H1 (cell line): ENCODE data around the gene MEF2B. TPM values are rescaled to one million over a fixed set of nuclear protein-coding genes. Genes with fewer than 3 reads are reported as not detected.

ENCODE experiments used
- CTCF ChIA-PET: fragments of 300-600 bp; sonication (Branson Sonifier 250); formaldehyde crosslinking; loops from one replicate; lab custom pipeline; 2021; ENCODE audit not compliant: partially characterized antibody; lab: Charles Lee
- POLR2A ChIA-PET: fragments of 300-600 bp; sonication (Branson Sonifier 250); formaldehyde crosslinking; loops from one replicate; lab custom pipeline; 2021; ENCODE audit warnings: inconsistent platforms; ENCODE audit not compliant: partially characterized antibody; lab: Charles Lee
- DNase-seq, 2 experiments: peaks; one replicate each; pipeline versions ENCODE4 v3.0.0 to v3.0.0-alpha.2; 2010 to 2022; ENCODE audit warnings: low spot score in 2 of 2, low read depth in 1 of 2, mixed read lengths in 1 of 2
- FAIRE-seq: peaks from 2 replicates; lab custom pipeline; 2011; peaks lifted over from hg19 to GRCh38; lab: Jason Lieb, UNC
- H2AFZ ChIP-seq: 2 replicates; pipeline ENCODE4 v1.8.1; 2012; ENCODE audit warnings: low read length, inconsistent platforms
- H2AK5ac ChIP-seq: 2 replicates; pipeline ENCODE4 v1.6.1; 2013; ENCODE audit warnings: low read depth, low read length
- H2BK120ac ChIP-seq: replicated peaks from 2 replicates; pipeline ENCODE3; 2013; ENCODE audit warnings: low read depth, low read length, inconsistent platforms
- H2BK12ac ChIP-seq: 2 replicates; pipeline ENCODE4 v1.6.1; 2013; ENCODE audit warnings: low read depth, low read length
- H2BK15ac ChIP-seq: 2 replicates; pipeline ENCODE4 v1.6.1; 2013; ENCODE audit warnings: low read length
- H2BK20ac ChIP-seq: 2 replicates; pipeline ENCODE4 v1.6.1; 2013; ENCODE audit warnings: low read length
- H2BK5ac ChIP-seq: 2 replicates; pipeline ENCODE4 v1.6.1; 2013; ENCODE audit warnings: low read depth, low read length
- H3K14ac ChIP-seq: 2 replicates; pipeline ENCODE4 v1.6.1; 2013; ENCODE audit warnings: inconsistent platforms; ENCODE audit not compliant: insufficient read length
- H3K18ac ChIP-seq: 2 replicates; pipeline ENCODE4 v1.6.1; 2013; ENCODE audit warnings: low read length; ENCODE audit errors: extremely low read depth
- H3K23ac ChIP-seq: 2 replicates; pipeline ENCODE4 v1.6.1; 2013; ENCODE audit warnings: inconsistent platforms; ENCODE audit not compliant: insufficient read length
- H3K23me2 ChIP-seq: 2 replicates; pipeline ENCODE4 v1.6.1; 2013; ENCODE audit warnings: low read depth, low read length
- H3K27ac ChIP-seq: 2 replicates; pipeline ENCODE4 v1.6.1; 2011; ENCODE audit warnings: low read depth, low read length, inconsistent platforms
- H3K27me3 ChIP-seq, 4 experiments: replicated peaks in 1 of 4; 1 replicate in 1 of 4; 2 replicates in 3 of 4; pipeline versions ENCODE4 v1.6.1 to v1.8.1; 2011 to 2013; ENCODE audit warnings: low read length in 3 of 4, mild to moderate bottlenecking in 3 of 4, inconsistent platforms in 2 of 4, mixed read lengths in 2 of 4, moderate library complexity in 1 of 4; ENCODE audit not compliant: control insufficient read depth in 3 of 4, insufficient read depth in 3 of 4; ENCODE audit errors: extremely low read depth in 1 of 4
- H3K36me3 ChIP-seq, 4 experiments: 2 replicates each; pipeline versions ENCODE4 v1.6.1 to v1.8.1; 2011 to 2013; ENCODE audit warnings: mild to moderate bottlenecking in 4 of 4, low read length in 3 of 4, moderate library complexity in 2 of 4, control low read depth in 1 of 4, inconsistent platforms in 1 of 4; ENCODE audit not compliant: insufficient read depth in 4 of 4, control insufficient read depth in 2 of 4
- H3K4ac ChIP-seq: replicated peaks from 2 replicates; pipeline ENCODE3; 2013; ENCODE audit warnings: low read length, low read depth, mixed read lengths, inconsistent platforms; ENCODE audit not compliant: insufficient read length
- H3K4me1 ChIP-seq, 4 experiments: replicated peaks in 1 of 4; 1 replicate in 1 of 4; 2 replicates in 3 of 4; pipeline versions ENCODE4 v1.6.1 to v1.8.1; 2011 to 2013; ENCODE audit warnings: low read length in 3 of 4, inconsistent platforms in 2 of 4, mixed read lengths in 1 of 4; ENCODE audit not compliant: insufficient read depth in 4 of 4, control insufficient read depth in 3 of 4
- H3K4me2 ChIP-seq, 2 experiments: 2 replicates each; pipeline versions ENCODE4 v1.6.1 to v1.8.1; 2011 to 2013; ENCODE audit warnings: low read depth in 2 of 2, low read length in 2 of 2, control low read depth in 1 of 2, inconsistent platforms in 1 of 2, mild to moderate bottlenecking in 1 of 2; ENCODE audit not compliant: insufficient read depth in 1 of 2
- H3K4me3 ChIP-seq, 4 experiments: fragments of 200-600, 300-600 bp in 1 of 4; sonication (generic), shearing (Covaris generic), sonication (Bioruptor Twin) in 1 of 4; 2 replicates each; pipeline versions ENCODE4 v1.5.1 to v1.8.1; 2011 to 2016; ENCODE audit warnings: low read length in 4 of 4, low read depth in 3 of 4, control low read depth in 2 of 4, inconsistent platforms in 2 of 4, mild to moderate bottlenecking in 2 of 4, mixed read lengths in 1 of 4, moderate library complexity in 1 of 4; ENCODE audit not compliant: insufficient read depth in 2 of 4; ENCODE audit errors: extremely low read depth in 1 of 4
- H3K56ac ChIP-seq: replicated peaks from 2 replicates; pipeline ENCODE3; 2013; ENCODE audit warnings: low read depth, mild to moderate bottlenecking, mixed read lengths, low read length, inconsistent platforms; ENCODE audit not compliant: insufficient read length
- H3K79me1 ChIP-seq: 2 replicates; pipeline ENCODE4 v1.6.1; 2013; ENCODE audit warnings: low read depth, low read length, control low read depth
- H3K79me2 ChIP-seq, 2 experiments: 2 replicates each; pipeline versions ENCODE4 v1.6.1 to v1.8.1; 2012 to 2013; ENCODE audit warnings: low read length in 2 of 2, mild to moderate bottlenecking in 2 of 2, inconsistent platforms in 1 of 2; ENCODE audit not compliant: insufficient read depth in 2 of 2, control insufficient read depth in 1 of 2
- H3K9ac ChIP-seq, 4 experiments: replicated peaks in 1 of 4; 1 replicate in 1 of 4; 2 replicates in 3 of 4; pipeline versions ENCODE4 v1.6.1 to v1.8.1; 2011 to 2013; ENCODE audit warnings: low read depth in 3 of 4, low read length in 3 of 4, control low read depth in 2 of 4, mild to moderate bottlenecking in 2 of 4, moderate library complexity in 2 of 4, inconsistent platforms in 1 of 4; ENCODE audit errors: extremely low read depth in 1 of 4
- H3K9me3 ChIP-seq, 2 experiments: 2 replicates each; pipeline versions ENCODE4 v1.6.1 to v1.8.1; 2012 to 2013; ENCODE audit warnings: mild to moderate bottlenecking in 2 of 2, moderate library complexity in 2 of 2, control low read depth in 1 of 2, inconsistent platforms in 1 of 2, low read depth in 1 of 2, low read length in 1 of 2, mixed read lengths in 1 of 2; ENCODE audit not compliant: insufficient read depth in 2 of 2
- H4K20me1 ChIP-seq, 2 experiments: replicated peaks in 1 of 2; 2 replicates each; pipeline versions ENCODE3 to v1.8.1; 2011 to 2013; ENCODE audit warnings: inconsistent platforms in 2 of 2, low read length in 2 of 2, mild to moderate bottlenecking in 1 of 2; ENCODE audit not compliant: insufficient read depth in 2 of 2, control insufficient read depth in 1 of 2
- H4K5ac ChIP-seq: 2 replicates; pipeline ENCODE4 v1.6.1; 2013; ENCODE audit warnings: low read length, low read depth, mixed read lengths, inconsistent platforms; ENCODE audit not compliant: insufficient read length
- H4K8ac ChIP-seq: 2 replicates; pipeline ENCODE4 v1.8.0; 2013; ENCODE audit warnings: mild to moderate bottlenecking, moderate library complexity, low read length, inconsistent platforms; ENCODE audit not compliant: insufficient read depth; ENCODE audit errors: extremely low read depth
- H4K91ac ChIP-seq: replicated peaks from 2 replicates; pipeline ENCODE3; 2013; ENCODE audit warnings: low read length, mixed read lengths, inconsistent platforms; ENCODE audit not compliant: insufficient read length
- E2F6 ChIP-seq: IDR thresholded peaks from 2 replicates; pipeline ENCODE4 v1.6.1; 2012; ENCODE audit warnings: inconsistent platforms
- GABPA ChIP-seq: IDR thresholded peaks from 2 replicates; pipeline ENCODE4 v1.6.1; 2011; ENCODE audit warnings: mild to moderate bottlenecking, low read length, moderate library complexity, borderline replicate concordance; ENCODE audit not compliant: insufficient read depth
- POLR2AphosphoS5 ChIP-seq: IDR thresholded peaks from 2 replicates; pipeline ENCODE4 v1.6.1; 2011; ENCODE audit warnings: low read depth, low read length
- RAD21 ChIP-seq, 2 experiments: IDR thresholded peaks in 1 of 2; conservative IDR thresholded peaks in 1 of 2; 2 replicates each; pipeline ENCODE4 v1.6.1; 2011; ENCODE audit warnings: low read depth in 2 of 2, low read length in 2 of 2, improper control_type of control experiment in 1 of 2, inconsistent platforms in 1 of 2, mild to moderate bottlenecking in 1 of 2, moderate library complexity in 1 of 2
- RXRA ChIP-seq: IDR thresholded peaks from 2 replicates; pipeline ENCODE4 v1.6.1; 2011; ENCODE audit warnings: low read depth, mild to moderate bottlenecking, low read length, moderate library complexity; ENCODE audit not compliant: insufficient read depth
- TCF12 ChIP-seq: IDR thresholded peaks from 2 replicates; pipeline ENCODE4 v1.6.1; 2011; ENCODE audit warnings: low read depth, mild to moderate bottlenecking, low read length
- WGBS, 2 experiments: shearing (Covaris generic) in 1 of 2; methylation state at CpG; one replicate each; pipeline versions ENCODE4 v1.1.6 to v1.1.7; 2013 to 2015; ENCODE audit warnings: low lambda C conversion rate in 2 of 2, mixed read lengths in 2 of 2, inconsistent platforms in 1 of 2, low coverage in 1 of 2, missing lambda C conversion rate in 1 of 2; ENCODE audit not compliant: insufficient replicate concordance in 2 of 2, insufficient coverage in 1 of 2, insufficient read length in 1 of 2; ENCODE audit errors: extremely low coverage in 1 of 2, missing lambda C conversion rate in 1 of 2; 5-methylcytosine and 5-hydroxymethylcytosine counted together
- polyA plus RNA-seq, 7 experiments: library from polyadenylated mRNA; depleted of rRNA in 3 of 7; stranded (reverse) in 5 of 7; unstranded in 2 of 7; fragments of >200 nt in 5 of 7; fragments of 200-250 nt in 2 of 7; gene quantifications; 1 replicate in 5 of 7; 2 replicates in 1 of 7; 4 replicates in 1 of 7; pipeline versions ENCODE4 v1.2.1 to v1.2.3, GENCODE V29; 2011 to 2013; ENCODE audit warnings: missing spikeins in 2 of 7, mixed read lengths in 2 of 7
- total RNA-seq: library from RNA; stranded (reverse); fragmentation: NEBNext Ultra II Directional; extraction: Animal tissue kit (Norgen Biotek cat#: 25700); gene quantifications from 2 replicates; pipeline ENCODE4 v1.2.1, GENCODE V29; 2021
- TF ChIP-seq, protein P1 (sequence below), 3 experiments: IDR thresholded peaks; 1 replicate in 2 of 3; 2 replicates in 1 of 3; pipeline versions ENCODE4 v1.5.1 to v1.6.1; 2011; ENCODE audit warnings: low read length in 3 of 3, mild to moderate bottlenecking in 3 of 3, inconsistent platforms in 2 of 3, low read depth in 1 of 3, moderate library complexity in 1 of 3; ENCODE audit not compliant: insufficient read depth in 1 of 3; ENCODE audit errors: control extremely low read depth in 1 of 3

MEF2B gene
- total and polyA plus RNA-seq, 2 of the 8 experiments (the other 6 are each of a cell fraction or from before 2014, with no cell fraction given) = 2.8 to 3.7 TPM

- no peak overlapping the region for H3K4ac ChIP-seq
- ChIA-PET POLR2A (interaction anchor here (1.0 to 5.9 kb wide), 4 partner anchors 10 to 20 kb away, joined by 3 to 45 read pairs (median 24); partner anchors contain the start of genes BORCS8, NCAN and RFXANK), CTCF (interaction anchor here (1.0 to 1.8 kb wide), 5 partner anchors 10 to 30 kb away, joined by 3 to 6 read pairs (median 3); no protein-coding TSS in a partner anchor)
- H4K8ac ChIP-seq = no peak overlapping the region
- no peak overlapping the region for H2AK5ac ChIP-seq
- FAIRE-seq (no peak), DNase-seq (no peak)
- H2BK12ac ChIP-seq = no peak overlapping the region
- 74% methylated on average over 13 of the region's 13 CpGs; no CpG with 5 or more reads in 1 of the 2 experiments for WGBS, 2 experiments
- peaks cover 0 to 6% (median 0%) of the 10 kb centered on the region in 4 experiments; a peak in 2 of 7 replicates for H3K4me1 ChIP-seq
- no peaks in the 10 kb centered on the region; the same call in 1 of the 2 replicates for H3K79me1 ChIP-seq
- H4K91ac ChIP-seq = no peak overlapping the region
- H2BK20ac ChIP-seq = no peak overlapping the region
- H3K9ac ChIP-seq = no peak overlapping the region
- no peak overlapping the region for H3K4me3 ChIP-seq
- H3K18ac ChIP-seq = no peak overlapping the region
- no peak overlapping the region for H2AFZ ChIP-seq
- no peaks in the 10 kb centered on the region for H3K79me2 ChIP-seq
- no peak overlapping the region for H2BK15ac ChIP-seq
- H3K56ac ChIP-seq = no peak overlapping the region
- no peaks in the 10 kb centered on the region for H3K9me3 ChIP-seq
- H3K4me2 ChIP-seq = no peak overlapping the region
- peaks cover 0 to 36% (median 34%) of the 10 kb centered on the region in 4 experiments; a peak in 6 of 7 replicates for H3K27me3 ChIP-seq
- H3K14ac ChIP-seq = no peak overlapping the region
- H3K36me3 ChIP-seq = peaks cover 0 to 10% (median 0%) of the 10 kb centered on the region in 4 experiments; a peak in 2 of 8 replicates
- no peak overlapping the region for H2BK5ac ChIP-seq
- peak; percentile 86 for TF ChIP-seq TCF12
- no peak for TF ChIP-seq E2F6
- TF ChIP-seq, protein P1, sequence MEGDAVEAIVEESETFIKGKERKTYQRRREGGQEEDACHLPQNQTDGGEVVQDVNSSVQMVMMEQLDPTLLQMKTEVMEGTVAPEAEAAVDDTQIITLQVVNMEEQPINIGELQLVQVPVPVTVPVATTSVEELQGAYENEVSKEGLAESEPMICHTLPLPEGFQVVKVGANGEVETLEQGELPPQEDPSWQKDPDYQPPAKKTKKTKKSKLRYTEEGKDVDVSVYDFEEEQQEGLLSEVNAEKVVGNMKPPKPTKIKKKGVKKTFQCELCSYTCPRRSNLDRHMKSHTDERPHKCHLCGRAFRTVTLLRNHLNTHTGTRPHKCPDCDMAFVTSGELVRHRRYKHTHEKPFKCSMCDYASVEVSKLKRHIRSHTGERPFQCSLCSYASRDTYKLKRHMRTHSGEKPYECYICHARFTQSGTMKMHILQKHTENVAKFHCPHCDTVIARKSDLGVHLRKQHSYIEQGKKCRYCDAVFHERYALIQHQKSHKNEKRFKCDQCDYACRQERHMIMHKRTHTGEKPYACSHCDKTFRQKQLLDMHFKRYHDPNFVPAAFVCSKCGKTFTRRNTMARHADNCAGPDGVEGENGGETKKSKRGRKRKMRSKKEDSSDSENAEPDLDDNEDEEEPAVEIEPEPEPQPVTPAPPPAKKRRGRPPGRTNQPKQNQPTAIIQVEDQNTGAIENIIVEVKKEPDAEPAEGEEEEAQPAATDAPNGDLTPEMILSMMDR (IDR thresholded peaks at IDR 0.05; ENCODE audit: control extremely low read depth in 1 of 3, insufficient read depth in 1 of 3, low read depth in 1 of 3, low read length in 3 of 3) = peak in 2 of 3 experiments; percentile 40 to 43; a peak in 3 of 4 replicates
- TF ChIP-seq RXRA = peak; percentile 73; the same call in 1 of the 2 replicates
- no peak for TF ChIP-seq GABPA
- peak; percentile 33 to 46; a peak in 3 of 4 replicates for TF ChIP-seq RAD21 (IDR thresholded peaks at IDR 0.05 in 1 of 2, conservative IDR thresholded peaks at IDR 0.05 in 1 of 2; ENCODE audit: low read depth in 2 of 2, low read length in 2 of 2)
- TF ChIP-seq POLR2AphosphoS5 = peak; percentile 94
- TF ChIP-seq, all 59 proteins: peak for 5
- Histone ChIP-seq H3K27ac (no peak overlapping the region), H2BK120ac (no peak overlapping the region), H4K20me1 (peaks cover 2 to 13% of the 10 kb centered on the region in 2 experiments), H3K23ac (no peak overlapping the region), H4K5ac (no peak overlapping the region), H3K23me2 (peaks cover 11% of the 10 kb centered on the region)
Observed at GRCh38 chr19:19204181-19204580, 34.1 kb upstream of the MEF2B start.
